CD4-positive, alpha-beta T cell treated with Interleukin-15 for 1 hour (primary cell): ENCODE data around the gene SMAD7.

Source experiments
- DNase-seq: peaks from one replicate; pipeline ENCODE4 v3.0.0-alpha.2; 2020

Gene SMAD7

DNA sequence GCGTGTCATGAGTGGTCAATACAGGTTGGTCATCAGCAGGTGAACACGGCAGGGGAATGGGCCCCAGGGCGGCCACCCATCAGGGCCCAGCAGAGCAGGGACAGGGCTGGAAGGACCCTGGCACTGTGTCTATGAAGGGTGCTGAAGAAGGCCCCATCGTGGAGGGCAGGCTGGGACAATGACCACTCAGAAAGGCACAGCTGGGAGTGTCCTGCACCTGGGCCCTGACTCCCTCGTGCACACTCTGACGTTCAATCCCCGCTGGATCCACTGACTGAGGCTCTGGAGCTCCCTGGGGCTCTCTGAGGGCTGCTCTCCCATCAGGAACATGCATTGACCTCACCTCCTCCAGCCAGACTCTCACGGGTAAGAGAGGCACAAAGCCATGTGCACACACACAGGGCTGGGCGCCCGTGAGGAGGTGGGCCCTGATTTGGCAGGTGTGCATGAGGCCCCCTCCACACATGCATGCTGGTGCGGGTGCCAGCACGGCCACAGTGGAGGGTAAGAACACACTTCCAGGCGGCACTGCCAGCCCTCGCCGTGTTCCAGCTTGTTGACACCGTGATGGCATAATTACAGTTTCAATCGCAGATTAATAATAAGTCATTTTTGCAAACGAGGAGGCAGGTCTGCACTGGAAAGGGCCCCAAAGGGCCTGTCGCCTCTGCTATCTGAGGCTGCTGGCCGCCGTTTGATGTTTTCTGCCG lies 58.5 kb downstream of the SMAD7 start:
- DNase-seq, result no peak

DNA sequence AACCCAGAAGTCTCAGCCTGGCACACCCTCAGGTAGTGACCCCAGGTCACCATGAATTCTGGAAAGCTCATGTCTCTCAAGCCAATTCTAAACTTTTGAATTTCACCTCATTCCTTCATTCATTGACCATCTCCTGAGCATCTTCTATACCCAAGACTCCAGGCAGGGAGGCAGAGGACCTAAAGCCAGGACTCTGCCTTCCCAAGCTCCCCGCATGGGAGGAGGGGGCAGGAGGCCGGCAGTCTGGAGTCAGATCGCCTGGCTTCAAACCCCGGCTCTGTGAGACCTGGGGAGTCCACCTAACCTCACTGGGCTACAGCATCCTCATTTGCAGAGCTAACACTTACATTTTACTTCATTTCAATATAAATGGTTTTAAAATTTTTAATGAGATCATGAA lies 59.0 kb downstream of the SMAD7 start:
- DNase-seq, result no peak

DNA sequence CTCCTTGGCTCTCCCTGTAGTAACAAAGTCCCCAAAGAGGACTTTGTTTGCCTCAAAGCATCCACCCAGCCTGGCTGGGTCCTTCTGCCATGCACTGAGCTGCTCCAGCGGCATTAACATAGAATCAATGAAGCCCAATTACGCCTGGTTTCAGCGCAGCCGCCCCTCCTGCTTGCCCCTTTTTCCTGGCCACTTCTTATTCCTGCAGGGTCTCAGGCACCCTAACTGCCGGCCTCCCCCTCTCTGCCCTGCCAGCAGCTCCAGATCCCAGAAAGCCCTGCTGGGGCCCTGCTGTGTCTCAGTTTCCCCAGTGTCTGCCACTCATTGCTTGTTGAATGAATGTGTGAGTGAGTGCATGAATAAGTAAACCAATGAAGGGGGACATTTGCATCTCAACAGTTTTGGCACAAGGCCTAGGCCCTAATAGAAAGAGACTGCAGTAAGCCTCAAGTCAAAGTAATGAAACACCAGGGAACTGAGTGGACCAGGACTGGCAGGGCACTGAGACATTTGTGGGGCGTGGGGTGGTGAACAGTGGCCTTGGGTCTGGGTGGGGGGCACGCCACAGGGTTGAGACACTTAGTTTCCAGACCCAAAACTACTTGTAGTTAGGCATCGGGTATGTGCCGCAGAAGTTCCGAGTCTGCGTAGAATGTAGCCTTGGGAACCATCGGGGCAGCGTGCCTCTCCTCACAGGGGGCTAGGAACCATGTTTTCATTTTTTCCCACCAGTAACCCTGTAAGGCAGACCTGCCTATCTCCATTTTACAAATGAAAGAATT lies 60.6 kb downstream of the SMAD7 start:
- DNase-seq, result no peak

DNA sequence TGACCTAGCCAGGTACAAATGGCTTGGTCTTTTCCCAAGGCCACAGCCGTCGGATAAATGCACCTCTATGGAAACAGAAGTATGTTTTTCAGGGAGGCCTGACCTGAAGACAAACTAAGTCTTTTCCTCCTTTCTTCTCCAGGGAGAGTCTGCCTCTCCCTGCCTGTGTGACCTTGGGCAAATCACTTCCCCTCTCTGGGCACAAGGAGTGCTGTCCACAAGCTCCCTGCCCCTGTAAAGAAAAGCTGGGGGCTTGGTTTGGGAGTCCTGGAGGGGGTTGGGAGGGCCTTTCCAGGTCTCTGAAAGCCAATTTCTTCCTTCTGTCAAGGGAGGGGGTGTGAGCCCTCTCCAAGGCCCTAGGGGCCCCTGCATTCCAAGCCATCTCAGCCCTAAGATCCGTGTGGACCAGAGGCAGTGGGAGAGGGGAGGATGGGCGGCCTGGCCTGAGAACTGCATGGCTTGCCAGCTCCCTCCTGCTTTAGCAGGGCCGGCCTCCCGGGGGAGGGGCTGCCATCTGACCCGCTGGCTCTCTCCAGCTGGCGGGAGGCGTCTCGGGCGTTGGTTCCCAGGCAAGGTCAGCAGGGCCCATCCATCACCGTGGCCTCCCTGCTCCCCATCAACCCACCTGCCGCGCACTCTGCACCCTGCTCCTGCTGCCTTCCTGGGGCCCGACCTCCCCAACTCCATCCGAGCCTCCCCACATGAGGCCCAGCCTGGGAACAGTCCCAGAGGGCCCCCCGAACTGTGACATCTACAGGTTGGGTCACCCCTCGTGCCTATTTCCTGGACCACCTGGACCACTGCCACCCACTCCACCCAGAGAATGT lies 61.4 kb downstream of the SMAD7 start:
- DNase-seq, result no peak

DNA sequence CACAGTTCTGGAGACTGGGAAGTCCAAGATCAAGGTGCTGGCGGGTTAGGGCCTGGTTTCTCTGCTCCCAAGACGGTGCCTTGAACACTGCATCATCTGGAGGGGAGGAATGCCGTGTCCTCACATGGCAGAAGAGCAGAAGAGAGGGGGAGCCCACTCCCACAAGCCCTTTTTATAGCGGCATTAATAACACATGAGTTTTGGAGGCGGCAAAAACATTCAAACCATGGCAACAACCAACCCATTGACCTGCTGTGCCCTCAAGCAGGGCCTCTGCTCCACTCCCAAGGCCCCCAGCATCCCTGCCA lies 62.0 kb downstream of the SMAD7 start:
- DNase-seq, result no peak

- DNase-seq, result no peak
Observed at GRCh38 chr18:48887905-48888772, 62.6 kb downstream of the SMAD7 start.

DNA sequence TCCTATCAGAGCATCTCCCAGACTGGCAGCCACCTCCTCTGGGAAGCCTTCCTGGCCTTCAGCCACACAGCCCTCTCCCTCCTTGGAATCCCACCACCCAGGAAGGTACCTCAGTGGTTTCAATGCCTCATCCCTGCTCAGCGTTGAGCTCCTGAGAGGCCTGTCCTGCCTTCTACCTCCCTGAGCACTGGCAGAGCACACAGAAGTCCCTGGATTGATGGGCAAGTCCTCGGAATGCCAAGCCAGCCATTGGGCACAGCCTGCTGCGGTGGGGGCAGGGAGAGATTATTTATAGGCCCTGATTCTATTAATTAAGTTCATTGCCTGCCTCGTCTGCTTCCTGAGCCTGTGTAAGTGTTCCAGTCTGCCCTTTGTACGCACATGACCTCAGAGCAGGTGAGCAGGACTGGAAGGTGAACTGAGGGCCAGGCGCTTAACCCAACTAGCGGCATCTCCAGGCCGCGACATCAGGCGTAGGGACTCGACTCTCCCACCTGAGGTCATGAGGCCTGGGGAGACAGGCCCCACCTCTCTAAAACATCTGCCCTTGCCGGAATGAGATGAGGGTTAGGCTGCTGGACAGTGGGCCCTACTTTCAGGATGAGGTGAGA lies 63.4 kb downstream of the SMAD7 start:
- no peak for DNase-seq

GRCh38 chr18:48886520-48887293 lies 64.1 kb downstream of the SMAD7 start:
- no peak for DNase-seq

GRCh38 chr18:48885924-48886400 lies 64.8 kb downstream of the SMAD7 start:
- DNase-seq, result no peak

DNA sequence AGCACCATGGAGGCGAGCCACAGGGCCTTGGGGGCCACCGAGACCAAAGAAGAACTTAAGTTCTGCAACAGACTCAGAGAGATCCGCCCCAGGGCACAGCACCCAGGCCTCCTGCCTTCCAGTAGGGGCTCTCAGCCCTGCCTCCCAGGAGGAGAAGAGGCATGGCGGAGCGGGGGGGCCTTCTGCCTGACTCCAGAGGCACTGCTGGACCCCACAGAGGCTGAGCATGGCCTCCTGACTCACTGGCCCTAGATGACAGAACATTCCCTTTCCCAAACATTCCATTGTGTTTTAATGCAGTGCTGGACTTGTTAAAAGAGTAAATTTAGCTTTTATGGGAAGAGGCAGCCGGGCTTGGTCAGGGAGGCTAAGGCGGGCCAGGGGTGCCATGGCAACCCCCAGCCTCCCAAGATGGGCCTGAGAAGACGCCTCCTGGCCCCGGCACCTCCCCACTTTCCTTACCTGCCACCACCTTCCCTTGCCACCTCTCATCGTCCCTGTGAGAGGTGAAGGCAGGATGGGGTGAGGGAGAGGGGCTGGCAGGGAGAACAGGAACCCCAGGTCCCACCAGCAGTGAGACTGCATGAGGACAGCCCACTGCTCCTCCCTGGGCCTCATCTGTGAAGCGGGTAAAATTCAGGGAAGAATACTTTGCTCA lies 65.4 kb downstream of the SMAD7 start:
- DNase-seq, result no peak

DNA sequence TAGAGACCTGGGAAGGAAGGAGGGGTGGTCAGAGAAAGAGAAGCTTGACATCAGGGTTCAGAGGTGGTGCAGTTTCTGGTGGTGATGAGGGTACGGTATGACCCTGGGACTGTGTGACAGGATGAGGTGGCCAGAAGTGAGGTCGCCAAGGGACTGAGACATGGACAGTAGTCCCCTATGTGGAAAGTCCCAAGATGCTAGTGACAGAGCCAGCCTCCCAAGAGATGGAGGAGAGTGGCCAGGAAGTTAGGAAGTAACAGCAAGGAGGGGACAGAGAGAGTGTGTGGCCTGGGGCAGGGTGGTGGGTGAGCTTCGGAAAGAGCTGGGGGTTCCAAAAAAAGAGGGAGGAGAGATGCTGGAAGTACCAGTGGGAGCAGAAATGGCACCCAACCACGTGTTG lies 66.0 kb downstream of the SMAD7 start:
- no peak for DNase-seq

DNA sequence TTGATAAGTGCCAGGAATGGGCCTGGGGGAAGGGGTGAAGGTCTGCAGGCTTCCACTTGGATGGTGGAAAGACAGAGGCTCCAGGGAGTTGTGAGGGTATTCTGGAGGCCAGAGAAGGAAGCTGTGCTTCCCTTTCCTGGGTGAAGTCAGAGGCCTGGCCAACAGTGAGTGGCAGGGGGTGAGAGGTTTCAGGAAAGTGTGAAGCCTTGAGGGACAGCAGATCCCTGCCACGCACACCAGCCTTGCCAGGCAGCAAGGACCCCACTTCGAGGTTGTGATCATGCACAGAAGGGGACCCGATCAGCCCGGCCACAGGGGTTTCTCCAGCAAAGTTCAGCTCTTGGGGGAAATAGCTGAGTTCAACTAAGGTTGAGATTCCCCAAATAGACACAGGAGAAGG lies 66.5 kb downstream of the SMAD7 start:
- DNase-seq, result no peak

DNA sequence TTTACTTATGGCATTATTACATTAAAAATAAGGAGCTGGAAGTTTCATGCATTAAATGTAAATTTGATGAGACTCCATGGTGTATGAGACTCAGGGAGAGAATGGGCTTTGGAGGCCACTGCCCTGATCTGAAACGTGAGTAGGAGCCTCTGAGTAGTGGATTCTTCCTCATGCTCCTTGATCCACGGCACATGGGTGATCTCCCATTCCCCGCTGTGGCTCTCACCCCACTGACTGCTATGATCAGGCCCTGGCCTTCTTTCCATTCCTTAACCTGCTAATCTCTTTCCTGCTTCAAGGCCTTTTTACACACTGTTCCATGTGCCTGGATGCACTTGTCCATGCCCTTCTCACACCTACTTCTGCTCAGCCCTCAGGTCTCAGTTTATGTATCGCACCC lies 68.4 kb downstream of the SMAD7 start:
- DNase-seq, result no peak

- DNase-seq, result no peak
Observed at GRCh38 chr18:48880931-48881330, 69.8 kb downstream of the SMAD7 start.

- DNase-seq, result no peak
Observed at GRCh38 chr18:48879008-48879431, 71.7 kb downstream of the SMAD7 start.

DNA sequence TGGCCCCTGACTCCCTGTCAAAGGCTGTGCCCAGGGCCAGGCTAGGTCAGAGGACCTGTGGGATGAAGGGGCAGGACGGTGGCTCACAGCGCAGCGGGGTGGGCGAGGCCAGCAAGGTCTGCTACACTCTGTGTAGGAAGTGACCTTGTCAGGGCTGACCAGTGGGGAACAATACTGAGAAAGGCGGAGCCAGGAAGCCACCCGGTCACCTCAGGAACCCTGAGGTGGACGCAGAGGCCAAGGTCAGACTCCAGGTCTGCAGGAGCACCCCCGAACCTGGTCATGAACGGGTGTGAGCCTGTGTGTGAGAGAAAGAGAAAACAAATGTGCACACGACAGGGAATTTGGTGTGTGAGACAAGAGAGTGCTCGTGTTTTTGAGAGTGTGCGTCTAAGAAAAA lies 72.3 kb downstream of the SMAD7 start:
- DNase-seq, result no peak

DNA sequence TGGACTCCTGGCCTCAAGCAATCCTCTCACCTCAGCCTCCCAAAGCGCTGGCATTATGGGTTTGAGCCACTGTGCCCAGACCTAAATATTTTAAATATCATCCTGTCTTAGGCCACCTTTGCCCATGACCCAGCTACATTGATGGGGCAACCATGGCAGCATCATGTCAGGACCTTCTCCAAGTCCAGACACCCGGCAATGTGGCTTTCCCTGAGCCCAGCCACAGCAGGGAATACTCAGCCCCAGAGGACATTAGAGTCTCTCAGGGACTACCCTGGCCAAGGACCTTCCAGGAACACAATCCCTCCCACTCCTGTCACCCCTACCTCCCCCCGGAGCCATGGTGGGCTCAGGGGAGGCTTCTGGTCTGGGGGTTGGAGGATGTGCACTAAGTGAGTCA lies 72.8 kb downstream of the SMAD7 start:
- DNase-seq, result no peak

- no peak for DNase-seq
Observed at GRCh38 chr18:48876590-48876989, 74.2 kb downstream of the SMAD7 start.

- no peak for DNase-seq
Observed at GRCh38 chr18:48875942-48876511, 74.7 kb downstream of the SMAD7 start.

DNA sequence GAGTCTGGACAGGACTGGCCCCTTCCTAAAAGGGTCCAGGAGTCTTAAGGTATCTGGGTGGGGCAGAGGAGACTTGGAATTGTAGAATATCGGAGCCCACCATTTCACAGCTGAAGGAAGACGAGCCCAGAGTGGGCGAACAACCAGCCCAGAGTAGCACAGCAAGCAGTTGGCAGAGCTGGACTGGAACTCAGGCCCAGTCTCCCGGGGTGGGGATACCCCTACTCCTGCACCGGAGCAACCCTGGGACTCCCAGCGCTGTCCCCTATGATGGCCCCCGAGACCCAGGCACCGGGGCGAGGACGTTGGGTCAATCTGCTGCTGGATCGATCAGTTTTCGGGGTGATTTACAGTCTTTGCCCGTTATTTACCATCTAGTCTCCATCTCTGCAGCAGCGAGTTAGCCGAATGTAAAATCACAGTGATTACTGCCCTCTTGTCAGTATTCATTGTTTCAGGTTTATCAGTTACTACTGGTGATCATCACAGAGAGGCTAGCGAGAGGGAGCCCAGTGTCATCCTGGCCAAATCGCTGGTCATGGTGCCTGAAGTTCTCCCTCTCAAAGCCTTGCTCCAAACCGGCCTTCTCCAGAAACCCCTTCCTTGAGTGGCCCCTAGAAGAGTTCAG lies 75.3 kb downstream of the SMAD7 start:
- DNase-seq, result no peak
